ENCODE measurements around the gene CYP26A1. TPM values are rescaled to one million over a fixed set of nuclear protein-coding genes. Genes with fewer than 3 reads are reported as not detected.

Gene CYP26A1
- total and polyA plus RNA-seq, 4 donors = 0.08 to 1.4 (median 0.29) TPM; not detected in 1

DNA sequence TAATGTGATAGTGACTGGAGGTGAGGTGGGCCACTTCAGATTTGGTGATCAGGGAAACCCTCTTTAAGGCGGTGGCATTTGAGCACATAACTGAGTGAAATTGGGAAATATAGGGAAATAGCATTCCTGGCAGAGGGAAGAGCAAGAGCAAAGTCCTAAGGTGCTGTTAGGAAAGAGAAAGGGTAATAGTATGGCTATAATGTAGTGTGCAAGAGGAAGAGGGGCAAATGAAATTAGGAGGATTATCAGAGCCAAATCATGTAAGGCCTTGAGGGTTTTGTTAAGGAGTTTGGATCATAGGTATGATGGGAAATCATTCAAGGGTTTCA lies 40.9 kb upstream of the CYP26A1 start (continued):
- no peak for TF ChIP-seq CTCF (IDR thresholded peaks at IDR 0.05; ENCODE audit: low read depth, low read length, missing input control)

GRCh38 chr10:93034426-93034825 lies 39.3 kb upstream of the CYP26A1 start:
- H3K9ac ChIP-seq (ENCODE audit: low read depth in 1 of 2, low read length in 2 of 2) = no peak overlapping the region
- no peak for DNase-seq (ENCODE audit: low spot score)

DNA sequence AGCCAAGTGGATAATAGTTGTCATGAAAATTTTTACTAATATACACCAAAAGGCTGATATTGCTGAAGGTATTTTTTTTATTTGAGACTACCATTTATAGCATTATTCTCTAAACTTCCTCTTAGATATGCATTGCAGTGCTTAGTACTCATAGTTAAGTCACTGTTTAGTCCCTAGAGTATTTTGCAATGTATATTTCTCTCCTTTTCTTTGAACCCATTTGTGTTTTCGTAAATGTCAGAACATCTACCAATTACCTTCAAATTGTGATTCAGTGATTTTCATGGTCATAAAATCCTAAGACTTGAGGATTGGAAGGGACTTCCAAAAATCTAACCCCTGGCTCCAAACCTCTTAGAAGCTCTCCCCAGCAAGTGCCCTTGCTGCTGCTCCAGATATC lies 34.6 kb upstream of the CYP26A1 start:
- H3K27ac ChIP-seq (ENCODE audit: low read depth in 1 of 2, low read length in 2 of 2) = no peak overlapping the region
- no peaks in the 10 kb centered on the region for H3K9me3 ChIP-seq (ENCODE audit: control insufficient read depth in 4 of 4, low read length in 3 of 4)
- TF ChIP-seq ZBTB33 (IDR thresholded peaks at IDR 0.05) (no peak), ATF3 (IDR thresholded peaks at IDR 0.05) (no peak), MAX (IDR thresholded peaks at IDR 0.05) (no peak)
- no peaks in the 10 kb centered on the region for H3K27me3 ChIP-seq (ENCODE audit: control insufficient read depth in 4 of 4, insufficient read depth in 4 of 4, low read length in 3 of 4)
- WGBS = 94% methylated on average over 1 of the region's 1 CpG
- no peak overlapping the region for H3K4me3 ChIP-seq (ENCODE audit: low read depth in 1 of 3, low read length in 3 of 3)
- no peak overlapping the region for H3K9ac ChIP-seq (ENCODE audit: low read depth in 1 of 2, low read length in 2 of 2)
- H3K36me3 ChIP-seq (ENCODE audit: control insufficient read depth in 4 of 4, insufficient read depth in 3 of 4, low read depth in 1 of 4, low read length in 3 of 4) = no peaks in the 10 kb centered on the region
- H3K4me1 ChIP-seq (ENCODE audit: control insufficient read depth in 4 of 4, insufficient read depth in 4 of 4, low read length in 3 of 4) = peaks cover 0 to under 1% (median 0%) of the 10 kb centered on the region in 4 donors
- no peak for DNase-seq (ENCODE audit: low spot score)

More at GRCh38 chr10:93034426-93034825, 39.3 kb upstream of the CYP26A1 start:
- Histone ChIP-seq H3K4me1 (ENCODE audit: control insufficient read depth in 4 of 4, insufficient read depth in 4 of 4, low read length in 3 of 4) (peaks cover 0 to 24% (median 18%) of the 10 kb centered on the region in 4 donors), H3K27ac (ENCODE audit: low read depth in 1 of 2, low read length in 2 of 2) (no peak overlapping the region), H3K9me3 (ENCODE audit: control insufficient read depth in 4 of 4, low read length in 3 of 4) (no peaks in the 10 kb centered on the region), H3K36me3 (ENCODE audit: control insufficient read depth in 4 of 4, insufficient read depth in 3 of 4, low read depth in 1 of 4, low read length in 3 of 4) (no peaks in the 10 kb centered on the region), H3K4me3 (ENCODE audit: low read depth in 1 of 3, low read length in 3 of 3) (no peak overlapping the region), H3K27me3 (ENCODE audit: control insufficient read depth in 4 of 4, insufficient read depth in 4 of 4, low read length in 3 of 4) (no peaks in the 10 kb centered on the region)
- no peak for TF ChIP-seq JUND (IDR thresholded peaks at IDR 0.05)
- no peak for TF ChIP-seq FOXA1 (IDR thresholded peaks at IDR 0.05)
- TF ChIP-seq MAX (IDR thresholded peaks at IDR 0.05) = no peak
- TF ChIP-seq RXRA (IDR thresholded peaks at IDR 0.05) = no peak
- TF ChIP-seq TAF1 (conservative IDR thresholded peaks at IDR 0.05) = no peak
- no peak for TF ChIP-seq FOXA2 (IDR thresholded peaks at IDR 0.05)
- no peak for TF ChIP-seq YY1 (IDR thresholded peaks at IDR 0.05)
- no peak for TF ChIP-seq ATF3 (IDR thresholded peaks at IDR 0.05)
- no peak for TF ChIP-seq NR2F2 (IDR thresholded peaks at IDR 0.05)
- no peak for TF ChIP-seq HNF4A (conservative IDR thresholded peaks at IDR 0.05)
- 62% methylated on average over 1 of the region's 1 CpG for WGBS

- 25% methylated on average over 3 of the region's 3 CpGs for WGBS
- no peak for DNase-seq (ENCODE audit: low spot score)
- Histone ChIP-seq H3K9me3 (ENCODE audit: control insufficient read depth in 4 of 4, low read length in 3 of 4) (no peaks in the 10 kb centered on the region), H3K36me3 (ENCODE audit: control insufficient read depth in 4 of 4, insufficient read depth in 3 of 4, low read depth in 1 of 4, low read length in 3 of 4) (no peaks in the 10 kb centered on the region), H3K4me3 (ENCODE audit: low read depth in 1 of 3, low read length in 3 of 3) (no peak overlapping the region), H3K9ac (ENCODE audit: low read depth in 1 of 2, low read length in 2 of 2) (no peak overlapping the region), H3K4me1 (ENCODE audit: control insufficient read depth in 4 of 4, insufficient read depth in 4 of 4, low read length in 3 of 4) (no peaks in the 10 kb centered on the region), H3K27me3 (ENCODE audit: control insufficient read depth in 4 of 4, insufficient read depth in 4 of 4, low read length in 3 of 4) (no peaks in the 10 kb centered on the region), H3K27ac (ENCODE audit: low read depth in 1 of 2, low read length in 2 of 2) (no peak overlapping the region)
- TF ChIP-seq RAD21 (IDR thresholded peaks at IDR 0.05) (peak; percentile 88 to 92), CTCF (IDR thresholded peaks at IDR 0.05; ENCODE audit: low read depth, low read length, missing input control) (peak; percentile 53), ATF3 (IDR thresholded peaks at IDR 0.05) (no peak), FOXA2 (IDR thresholded peaks at IDR 0.05) (no peak), NR2F2 (IDR thresholded peaks at IDR 0.05) (no peak), GABPA (IDR thresholded peaks at IDR 0.05 in 1 of 2, conservative IDR thresholded peaks at IDR 0.05 in 1 of 2) (no peak), MAX (IDR thresholded peaks at IDR 0.05) (no peak)
Measured at GRCh38 chr10:93039721-93040120, 34.0 kb upstream of the CYP26A1 start.

All from liver (tissue), 9 donors.